ENCODE results near the gene CDHR3.

Gene CDHR3

DNA sequence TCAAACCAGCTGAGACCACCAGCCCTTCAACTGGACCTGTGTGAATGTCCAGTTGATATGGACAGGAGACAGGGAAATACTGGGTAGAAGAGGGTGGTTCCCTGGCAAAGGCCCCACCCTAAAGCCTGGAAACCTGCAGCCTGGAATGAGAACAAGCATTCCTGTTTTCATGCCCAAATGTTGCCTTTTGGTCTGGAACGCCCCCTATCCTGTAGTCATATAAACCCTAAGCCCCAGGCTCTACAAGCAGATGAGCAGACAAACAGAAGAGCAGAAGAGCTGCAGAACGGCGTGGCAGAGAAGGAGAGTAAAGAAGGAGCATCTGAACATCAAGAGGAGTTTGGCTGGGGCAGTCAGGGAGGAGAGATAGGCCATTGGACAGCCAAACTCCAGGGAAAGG is 110.6 kb downstream of the CDHR3 start:
- Histone ChIP-seq H3K79me2 (ENCODE audit: low read length) (no peaks in the 10 kb centered on the region), H3K4me2 (ENCODE audit: low read depth, low read length) (no peak overlapping the region), H4K20me1 (ENCODE audit: insufficient read depth, low read length) (no peaks in the 10 kb centered on the region), H3K36me3 (replicated peaks; ENCODE audit: insufficient read depth, low read length) (no peaks in the 10 kb centered on the region), H3K9ac (ENCODE audit: low read length) (no peak overlapping the region), H3K4me1 (ENCODE audit: low read length) (peaks cover 18% of the 10 kb centered on the region), H3K27ac (ENCODE audit: low read length) (no peak overlapping the region), H3K9me2 (replicated peaks; ENCODE audit: insufficient read depth, low read length) (no peaks in the 10 kb centered on the region), H3F3A (ENCODE audit: insufficient read depth, low read length) (peaks cover 13% of the 10 kb centered on the region), H3K27me3 (replicated peaks; ENCODE audit: insufficient read depth, low read length) (no peaks in the 10 kb centered on the region), H3K9me3 (replicated peaks; ENCODE audit: insufficient read depth, low read length) (no peaks in the 10 kb centered on the region), H2AFZ (ENCODE audit: low read length) (no peak overlapping the region), H3K4me3 (ENCODE audit: low read length) (no peak overlapping the region)
- no peak for DNase-seq
- TF ChIP-seq, protein P1, sequence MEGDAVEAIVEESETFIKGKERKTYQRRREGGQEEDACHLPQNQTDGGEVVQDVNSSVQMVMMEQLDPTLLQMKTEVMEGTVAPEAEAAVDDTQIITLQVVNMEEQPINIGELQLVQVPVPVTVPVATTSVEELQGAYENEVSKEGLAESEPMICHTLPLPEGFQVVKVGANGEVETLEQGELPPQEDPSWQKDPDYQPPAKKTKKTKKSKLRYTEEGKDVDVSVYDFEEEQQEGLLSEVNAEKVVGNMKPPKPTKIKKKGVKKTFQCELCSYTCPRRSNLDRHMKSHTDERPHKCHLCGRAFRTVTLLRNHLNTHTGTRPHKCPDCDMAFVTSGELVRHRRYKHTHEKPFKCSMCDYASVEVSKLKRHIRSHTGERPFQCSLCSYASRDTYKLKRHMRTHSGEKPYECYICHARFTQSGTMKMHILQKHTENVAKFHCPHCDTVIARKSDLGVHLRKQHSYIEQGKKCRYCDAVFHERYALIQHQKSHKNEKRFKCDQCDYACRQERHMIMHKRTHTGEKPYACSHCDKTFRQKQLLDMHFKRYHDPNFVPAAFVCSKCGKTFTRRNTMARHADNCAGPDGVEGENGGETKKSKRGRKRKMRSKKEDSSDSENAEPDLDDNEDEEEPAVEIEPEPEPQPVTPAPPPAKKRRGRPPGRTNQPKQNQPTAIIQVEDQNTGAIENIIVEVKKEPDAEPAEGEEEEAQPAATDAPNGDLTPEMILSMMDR (IDR thresholded peaks at IDR 0.05; ENCODE audit: low read length), result no peak
- TF ChIP-seq EZH2 (optimal IDR thresholded peaks at IDR 0.05; ENCODE audit: low read depth, low read length), result no peak
- no peak for TF ChIP-seq EZH2phosphoT487 (IDR thresholded peaks at IDR 0.05; ENCODE audit: low read length)

DNA sequence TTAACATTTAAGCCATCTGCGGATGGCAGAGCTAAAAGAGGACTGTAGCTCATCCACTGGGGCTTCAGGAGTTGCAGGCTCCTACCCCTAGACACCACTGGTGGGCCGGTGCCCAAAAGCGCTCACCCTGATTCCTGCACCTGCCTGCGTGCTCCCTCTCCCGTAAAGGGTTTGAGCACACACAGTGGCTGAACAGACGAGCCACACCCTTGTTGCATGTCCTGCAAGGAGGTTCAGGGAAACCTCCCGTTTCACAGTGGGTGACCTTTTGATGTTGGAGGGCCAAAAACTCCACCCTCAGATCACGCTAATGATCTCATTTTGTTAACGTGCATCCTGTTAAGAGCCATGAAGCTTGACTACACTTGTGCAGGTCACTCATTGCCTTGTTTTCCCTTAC is 111.2 kb downstream of the CDHR3 start:
- no peaks in the 10 kb centered on the region for H3K36me3 ChIP-seq (replicated peaks; ENCODE audit: insufficient read depth, low read length)
- peaks cover 13% of the 10 kb centered on the region for H3F3A ChIP-seq (ENCODE audit: insufficient read depth, low read length)
- no peaks in the 10 kb centered on the region for H3K27me3 ChIP-seq (replicated peaks; ENCODE audit: insufficient read depth, low read length)
- no peaks in the 10 kb centered on the region for H3K9me2 ChIP-seq (replicated peaks; ENCODE audit: insufficient read depth, low read length)
- no peaks in the 10 kb centered on the region for H4K20me1 ChIP-seq (ENCODE audit: insufficient read depth, low read length)
- DNase-seq, result no peak
- no peak overlapping the region for H3K27ac ChIP-seq (ENCODE audit: low read length)
- H3K4me3 ChIP-seq (ENCODE audit: low read length), result no peak overlapping the region
- no peak overlapping the region for H2AFZ ChIP-seq (ENCODE audit: low read length)
- H3K4me1 ChIP-seq (ENCODE audit: low read length), result peaks cover 18% of the 10 kb centered on the region
- H3K79me2 ChIP-seq (ENCODE audit: low read length), result no peaks in the 10 kb centered on the region
- H3K9ac ChIP-seq (ENCODE audit: low read length), result no peak overlapping the region
- TF ChIP-seq, protein P1 (IDR thresholded peaks at IDR 0.05; ENCODE audit: low read length), result no peak
- no peak for TF ChIP-seq EZH2phosphoT487 (IDR thresholded peaks at IDR 0.05; ENCODE audit: low read length)
- no peak for TF ChIP-seq EZH2 (optimal IDR thresholded peaks at IDR 0.05; ENCODE audit: low read depth, low read length)
- no peaks in the 10 kb centered on the region for H3K9me3 ChIP-seq (replicated peaks; ENCODE audit: insufficient read depth, low read length)
- H3K4me2 ChIP-seq (ENCODE audit: low read depth, low read length), result no peak overlapping the region

DNA sequence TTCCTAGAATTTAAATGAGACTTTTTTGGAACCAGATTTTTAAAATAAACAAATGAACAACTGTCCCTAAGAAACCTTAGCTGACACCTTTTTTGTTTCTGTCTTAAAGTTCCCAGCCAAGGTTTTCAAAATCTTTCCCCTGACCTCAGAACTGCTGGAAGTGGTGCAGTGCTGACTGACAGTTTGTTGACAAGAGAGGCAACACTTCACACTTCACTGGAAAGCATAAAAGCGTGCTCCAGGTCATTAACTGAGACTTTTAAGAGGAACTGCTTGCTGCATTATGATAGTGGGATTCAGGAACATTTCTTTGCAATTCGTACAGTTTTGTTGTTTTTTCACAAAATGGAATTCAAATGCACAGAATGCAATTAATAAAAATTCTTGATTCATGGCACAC is 112.9 kb downstream of the CDHR3 start:
- H3F3A ChIP-seq (ENCODE audit: insufficient read depth, low read length), result peaks cover 13% of the 10 kb centered on the region
- TF ChIP-seq, protein P1 (IDR thresholded peaks at IDR 0.05; ENCODE audit: low read length), result no peak
- TF ChIP-seq EZH2 (optimal IDR thresholded peaks at IDR 0.05; ENCODE audit: low read depth, low read length) (no peak), EZH2phosphoT487 (IDR thresholded peaks at IDR 0.05; ENCODE audit: low read length) (no peak)
- no peaks in the 10 kb centered on the region for H3K9me2 ChIP-seq (replicated peaks; ENCODE audit: insufficient read depth, low read length)
- H3K79me2 ChIP-seq (ENCODE audit: low read length), result no peaks in the 10 kb centered on the region
- no peak for DNase-seq
- no peak overlapping the region for H2AFZ ChIP-seq (ENCODE audit: low read length)
- H3K4me2 ChIP-seq (ENCODE audit: low read depth, low read length), result no peak overlapping the region
- H3K4me1 ChIP-seq (ENCODE audit: low read length), result peaks cover 15% of the 10 kb centered on the region
- no peaks in the 10 kb centered on the region for H3K9me3 ChIP-seq (replicated peaks; ENCODE audit: insufficient read depth, low read length)
- H3K27ac ChIP-seq (ENCODE audit: low read length), result no peak overlapping the region
- H3K36me3 ChIP-seq (replicated peaks; ENCODE audit: insufficient read depth, low read length), result no peaks in the 10 kb centered on the region
- H4K20me1 ChIP-seq (ENCODE audit: insufficient read depth, low read length), result no peaks in the 10 kb centered on the region
- no peak overlapping the region for H3K4me3 ChIP-seq (ENCODE audit: low read length)
- H3K27me3 ChIP-seq (replicated peaks; ENCODE audit: insufficient read depth, low read length), result no peaks in the 10 kb centered on the region
- H3K9ac ChIP-seq (ENCODE audit: low read length), result no peak overlapping the region
